Hippocampal formation (tissue), 2 donors: ENCODE data around the gene KIAA0586.
"Not testable (repeated sequence)": the region's sequence is repeated elsewhere in the genome, so short reads cannot be mapped to it uniquely, and the experiment has no call there.

Experiments
- DNase-seq, 2 donors: peaks; one replicate each; lab custom pipeline; 2025; lab: John Stamatoyannopoulos, UW

The KIAA0586 gene

GRCh38 chr14:58547649-58548048 is 120.1 kb downstream of the KIAA0586 start:
- DNase-seq: no peak

GRCh38 chr14:58549105-58549757 is 121.7 kb downstream of the KIAA0586 start:
- no peak for DNase-seq

- no peak for DNase-seq
Measured at GRCh38 chr14:58553959-58554358, 126.4 kb downstream of the KIAA0586 start.

GRCh38 chr14:58555647-58556046 is 128.1 kb downstream of the KIAA0586 start:
- DNase-seq: no peak

GRCh38 chr14:58557242-58557641 is 129.7 kb downstream of the KIAA0586 start:
- no peak for DNase-seq

GRCh38 chr14:58560208-58560607 is 132.7 kb downstream of the KIAA0586 start:
- DNase-seq: no peak

- no peak for DNase-seq
Measured at GRCh38 chr14:58562141-58562540, 134.6 kb downstream of the KIAA0586 start.

GRCh38 chr14:58563978-58564377 is 136.5 kb downstream of the KIAA0586 start:
- DNase-seq: no peak

- no peak for DNase-seq
Measured at GRCh38 chr14:58565832-58566231, 138.3 kb downstream of the KIAA0586 start.

- DNase-seq: no peak
Measured at GRCh38 chr14:58566979-58567378, 139.5 kb downstream of the KIAA0586 start.

GRCh38 chr14:58568322-58568721 is 140.8 kb downstream of the KIAA0586 start:
- no peak for DNase-seq

- DNase-seq: no peak
Measured at GRCh38 chr14:58571256-58571655, 143.7 kb downstream of the KIAA0586 start.

GRCh38 chr14:58571769-58572472 is 144.4 kb downstream of the KIAA0586 start:
- no peak for DNase-seq

GRCh38 chr14:58572473-58572853 is 144.9 kb downstream of the KIAA0586 start:
- DNase-seq: no peak

GRCh38 chr14:58572863-58573262 is 145.3 kb downstream of the KIAA0586 start:
- no peak for DNase-seq

GRCh38 chr14:58574623-58575022 is 147.1 kb downstream of the KIAA0586 start:
- DNase-seq: no peak

GRCh38 chr14:58575956-58576355 is 148.4 kb downstream of the KIAA0586 start:
- no peak for DNase-seq

- not testable (repeated sequence) for DNase-seq
Measured at GRCh38 chr14:58580035-58580434, 152.5 kb downstream of the KIAA0586 start.

- not testable (repeated sequence) for DNase-seq
Measured at GRCh38 chr14:58581389-58581788, 153.9 kb downstream of the KIAA0586 start.

GRCh38 chr14:58584383-58584782 is 156.9 kb downstream of the KIAA0586 start:
- no peak for DNase-seq

- DNase-seq: no peak
Measured at GRCh38 chr14:58587271-58587670, 159.8 kb downstream of the KIAA0586 start.

GRCh38 chr14:58588321-58588720 is 160.8 kb downstream of the KIAA0586 start:
- DNase-seq: not testable (repeated sequence)

GRCh38 chr14:58593977-58594376 is 166.5 kb downstream of the KIAA0586 start:
- DNase-seq: no peak

GRCh38 chr14:58597041-58597440 is 169.5 kb downstream of the KIAA0586 start:
- no peak for DNase-seq
